GM12878 (cell line): Measurements from ENCODE around the gene ELK3. TPM values are rescaled to one million over a fixed set of nuclear protein-coding genes. Genes with fewer than 3 reads are reported as not detected.

Experiments
- ATAC-seq: fragments of 200-7000 bp; cut with Tn5 transposase; 3 replicates; pipeline ENCODE4 v1.9.1; 2020; ENCODE audit warnings: mild to moderate bottlenecking, moderate library complexity
- BruUV-seq: library from RNA; stranded (reverse); fragments of 400-500 nt; replicated peaks from 2 replicates; lab custom pipeline; 2021; lab: Mats Ljungman, UMichigan
- CTCF ChIA-PET: fragments of 300-600 bp; sonication (Branson Sonifier 250); formaldehyde crosslinking; extraction: SDS; loops from one replicate; lab custom pipeline; 2021; ENCODE audit warnings: inconsistent platforms; lab: Yijun Ruan, JAX
- POLR2A ChIA-PET: fragments of 350-600 bp; formaldehyde crosslinking; extraction: SDS; loops from one replicate; lab custom pipeline; 2021; ENCODE audit warnings: inconsistent platforms; lab: Charles Lee
- RAD21 ChIA-PET: fragments of 300-600 bp; sonication (Branson Sonifier 250); formaldehyde crosslinking; loops from one replicate; lab custom pipeline; 2023; ENCODE audit warnings: antibody characterized with exemption; ENCODE audit not compliant: unreplicated experiment; lab: Charles Lee
- SMC1A ChIA-PET: fragments of 300-600 bp; sonication (Branson Sonifier 250); formaldehyde crosslinking; loops from one replicate; lab custom pipeline; 2023; ENCODE audit not compliant: unreplicated experiment, uncharacterized antibody; lab: Charles Lee
- DNase-seq: peaks from one replicate; pipeline ENCODE4 v3.0.0-alpha.2; 2011; ENCODE audit warnings: low read depth, low spot score
- FAIRE-seq: peaks from 3 replicates; lab custom pipeline; 2011; peaks lifted over from hg19 to GRCh38; lab: Jason Lieb, UNC
- H2AFZ ChIP-seq: 2 replicates; pipeline ENCODE4 v1.6.0; 2011; ENCODE audit warnings: low read depth, low read length, control low read depth; ENCODE audit not compliant: control insufficient read depth
- H3K27ac ChIP-seq: 2 replicates; pipeline ENCODE4 v1.5.1; 2011; ENCODE audit warnings: control low read depth; ENCODE audit not compliant: control insufficient read depth, insufficient read depth
- H3K27me3 ChIP-seq, 2 experiments: replicated peaks in 1 of 2; 2 replicates each; pipeline versions ENCODE4 v1.6.0 to v1.6.1; 2011; ENCODE audit warnings: low read length in 1 of 2; ENCODE audit not compliant: control insufficient read depth in 2 of 2, insufficient read depth in 2 of 2
- H3K36me3 ChIP-seq, 2 experiments: 2 replicates each; pipeline ENCODE4 v1.5.1; 2011; ENCODE audit warnings: low read length in 1 of 2; ENCODE audit not compliant: control insufficient read depth in 2 of 2, insufficient read depth in 2 of 2
- H3K4me1 ChIP-seq: 2 replicates; pipeline ENCODE4 v1.6.1; 2011; ENCODE audit warnings: mild to moderate bottlenecking, low read length, moderate library complexity, mixed read lengths; ENCODE audit not compliant: control insufficient read depth, insufficient read depth
- H3K4me2 ChIP-seq: 2 replicates; pipeline ENCODE4 v1.6.0; 2011; ENCODE audit warnings: control low read depth; ENCODE audit not compliant: control insufficient read depth, insufficient read depth
- H3K4me3 ChIP-seq: fragments of 200-600 bp; sonication (generic); 2 replicates; pipeline ENCODE4 v1.5.1; 2016
- H3K79me2 ChIP-seq: 2 replicates; pipeline ENCODE4 v1.6.0; 2011; ENCODE audit warnings: low read length; ENCODE audit not compliant: control insufficient read depth, insufficient read depth
- H3K9ac ChIP-seq: 2 replicates; pipeline ENCODE4 v1.8.0; 2011; ENCODE audit warnings: low read length, control low read depth, mixed read lengths; ENCODE audit not compliant: control insufficient read depth, insufficient read depth
- H3K9me3 ChIP-seq: replicated peaks from 3 replicates; pipeline ENCODE4 v1.5.1; 2011; ENCODE audit warnings: mild to moderate bottlenecking, low read length; ENCODE audit not compliant: control insufficient read depth, insufficient read depth
- H4K20me1 ChIP-seq: 2 replicates; pipeline ENCODE4 v1.6.0; 2011; ENCODE audit not compliant: control insufficient read depth, insufficient read depth
- ATF3 ChIP-seq: IDR thresholded peaks from 2 replicates; pipeline ENCODE4 v1.6.1; 2011; ENCODE audit warnings: low read depth, mild to moderate bottlenecking, low read length, moderate library complexity, borderline replicate concordance; ENCODE audit errors: extremely low read depth
- E2F4 ChIP-seq: IDR thresholded peaks from 2 replicates; pipeline ENCODE4 v1.6.1; 2012; ENCODE audit warnings: low read depth, low read length, improper control_type of control experiment
- HSF1 ChIP-seq: fragments of 150-350 bp; IDR thresholded peaks from 2 replicates; pipeline ENCODE4 v1.6.1; 2014; ENCODE audit warnings: mild to moderate bottlenecking, low read depth, low read length
- IRF4 ChIP-seq: IDR thresholded peaks from 2 replicates; pipeline ENCODE4 v1.6.1; 2011; ENCODE audit warnings: low read depth, low read length
- MYC ChIP-seq: IDR thresholded peaks from 2 replicates; pipeline ENCODE4 v1.6.1; 2011; ENCODE audit warnings: mild to moderate bottlenecking, low read length, moderate library complexity, inconsistent platforms; ENCODE audit not compliant: insufficient read depth, insufficient replicate concordance, insufficient read length, severe bottlenecking
- PKNOX1 ChIP-seq: fragments of 450-650 bp; IDR thresholded peaks from 2 replicates; pipeline ENCODE4 v1.6.1; 2016; ENCODE audit warnings: mild to moderate bottlenecking
- RAD51 ChIP-seq: fragments of 450-650 bp; IDR thresholded peaks from 2 replicates; pipeline ENCODE4 v1.6.1; 2016; ENCODE audit warnings: moderate library complexity, mild to moderate bottlenecking, inconsistent platforms
- WGBS: methylation state at CpG from one replicate; pipeline ENCODE4 v1.1.6; 2016; ENCODE audit warnings: low lambda C conversion rate; ENCODE audit not compliant: insufficient replicate concordance, insufficient coverage; ENCODE audit errors: missing lambda C conversion rate; 5-methylcytosine and 5-hydroxymethylcytosine counted together
- in situ Hi-C: fragments of 300-500 bp; cut with MboI; formaldehyde crosslinking; loops from 9 replicates; pipeline ENCODE4 v1.14.3; 2018; ENCODE audit warnings: mixed read lengths
- intact Hi-C: fragments of 100-400 bp; cut with micrococcal nuclease; formaldehyde crosslinking; loops from one replicate; pipeline ENCODE4 v1.14.2; 2022; ENCODE audit not compliant: unreplicated experiment
- polyA plus RNA-seq, 11 experiments: library from polyadenylated mRNA; depleted of rRNA in 4 of 11; unstranded in 6 of 11; stranded (reverse) in 5 of 11; fragments of >200 nt; fragmentation: Nextera tagmentation in 4 of 11; fragmentation: Illumina TruSeq in 1 of 11; extraction: Ambion mirVana in 4 of 11; extraction: Trizol in 1 of 11; gene quantifications; 1 replicate in 1 of 11; 2 replicates in 10 of 11; pipeline versions ENCODE4 v1.2.1 to v1.2.3, GENCODE V29; 2011 to 2016; ENCODE audit warnings: inconsistent platforms in 2 of 11, missing spikeins in 2 of 11, low read depth in 1 of 11
- total RNA-seq, 4 experiments: library from RNA; depleted of rRNA in 3 of 4; stranded (reverse); fragments of >200 nt in 3 of 4; fragmentation: Illumina TruSeq in 1 of 4; extraction: Trizol in 1 of 4; gene quantifications; 2 replicates each; pipeline versions ENCODE4 v1.2.1 to v1.2.3, GENCODE V29; 2013 to 2021
- TF ChIP-seq, protein P1 (sequence below): IDR thresholded peaks from 2 replicates; pipeline ENCODE4 v1.6.1; 2012; ENCODE audit warnings: low read length, inconsistent platforms

The ELK3 gene
- total and polyA plus RNA-seq, 10 of the 15 experiments (the other 5 are each of a cell fraction or from before 2014, with no cell fraction given): 0.37 to 4.8 (median 0.88) TPM

DNA sequence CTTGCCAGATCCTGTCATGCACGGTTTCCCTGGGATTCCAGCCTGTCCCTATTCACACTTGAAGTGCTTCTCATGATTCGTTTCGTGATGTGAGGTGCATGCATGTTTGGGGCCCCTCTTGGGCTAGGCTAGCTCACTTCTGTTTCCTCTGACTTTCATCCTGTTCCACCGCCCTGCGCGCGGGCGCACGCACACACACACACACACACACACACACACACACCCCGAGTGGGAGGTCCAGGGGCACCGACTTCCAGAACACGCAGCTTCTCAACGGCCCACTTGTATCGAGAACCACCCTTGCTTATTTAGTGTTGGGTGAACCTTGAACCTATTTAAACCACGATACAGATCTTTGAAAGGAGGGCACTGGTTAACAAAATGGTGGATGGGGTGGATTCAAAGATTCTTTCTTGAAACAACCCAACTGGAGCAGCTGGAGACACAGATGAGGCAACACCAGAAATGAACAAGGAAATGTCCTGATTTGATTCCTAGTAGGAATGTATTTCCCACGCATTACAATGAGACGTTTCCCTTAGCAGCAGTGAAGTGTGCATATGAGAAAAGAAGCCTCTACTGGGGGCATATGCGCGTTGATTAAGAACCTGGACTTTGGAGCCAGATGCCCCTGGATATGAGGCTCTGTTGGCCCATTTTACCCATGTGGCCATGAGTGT, 16.3 kb downstream of the ELK3 start:
- H2AFZ ChIP-seq: peak overlapping the region; percentile 37
- POLR2A ChIA-PET: interaction anchor here (0.9 kb wide), 1 partner anchor 12 kb away, joined by 3 read pairs; no protein-coding TSS in a partner anchor
- TF ChIP-seq RAD51 (no peak), PKNOX1 (no peak), E2F4 (no peak), HSF1 (no peak), ATF3 (no peak), IRF4 (no peak), MYC (no peak)
- TF ChIP-seq, protein P1, sequence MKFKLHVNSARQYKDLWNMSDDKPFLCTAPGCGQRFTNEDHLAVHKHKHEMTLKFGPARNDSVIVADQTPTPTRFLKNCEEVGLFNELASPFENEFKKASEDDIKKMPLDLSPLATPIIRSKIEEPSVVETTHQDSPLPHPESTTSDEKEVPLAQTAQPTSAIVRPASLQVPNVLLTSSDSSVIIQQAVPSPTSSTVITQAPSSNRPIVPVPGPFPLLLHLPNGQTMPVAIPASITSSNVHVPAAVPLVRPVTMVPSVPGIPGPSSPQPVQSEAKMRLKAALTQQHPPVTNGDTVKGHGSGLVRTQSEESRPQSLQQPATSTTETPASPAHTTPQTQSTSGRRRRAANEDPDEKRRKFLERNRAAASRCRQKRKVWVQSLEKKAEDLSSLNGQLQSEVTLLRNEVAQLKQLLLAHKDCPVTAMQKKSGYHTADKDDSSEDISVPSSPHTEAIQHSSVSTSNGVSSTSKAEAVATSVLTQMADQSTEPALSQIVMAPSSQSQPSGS: no peak
- TF ChIP-seq, all 136 proteins: peak for 0
- ChIA-PET RAD21 (interaction anchor here (1.4 to 4.2 kb wide), 5 partner anchors 11 to 306 kb away, joined by 3 to 19 read pairs (median 4); partner anchors contain the start of gene CDK17), CTCF (interaction anchor here (0.8 to 8.8 kb wide), 9 partner anchors 8 to 306 kb away, joined by 3 to 167 read pairs (median 7); no protein-coding TSS in a partner anchor), SMC1A (interaction anchor here (0.7 to 9.0 kb wide), 19 partner anchors 10 to 306 kb away, joined by 3 to 90 read pairs (median 4); partner anchors contain the start of gene LTA4H)
- in situ Hi-C loops: loop anchor here (5.0 to 10.0 kb wide), 3 partner anchors 148 to 307 kb away; no protein-coding TSS in a partner anchor
- FAIRE-seq (no peak), DNase-seq (no peak), ATAC-seq (no peak)
- Histone ChIP-seq H3K9me3 (no peaks in the 10 kb centered on the region), H3K36me3 (no peaks in the 10 kb centered on the region), H3K4me3 (no peak overlapping the region), H3K4me1 (peaks cover 45% of the 10 kb centered on the region), H3K4me2 (peak overlapping the region; percentile 59), H3K9ac (no peak overlapping the region), H3K79me2 (no peaks in the 10 kb centered on the region; the same call in 1 of the 2 replicates), H4K20me1 (no peaks in the 10 kb centered on the region), H3K27me3 (no peaks in the 10 kb centered on the region), H3K27ac (no peak overlapping the region)
- BruUV-seq: no TSS peak
- intact Hi-C loops: no loop called here
- 31% methylated on average over 19 of the region's 19 CpGs for whole genome bisulfite sequencing
